HPDE6-E6E7 (cell line): ENCODE measurements around the gene TCTN3.
"Not testable (repeated sequence)": the region's sequence is repeated elsewhere in the genome, so short reads cannot be mapped to it uniquely, and the experiment has no call there.

Experiments
- DNase-seq: peaks from one replicate; pipeline ENCODE4 v3.0.0; 2011; ENCODE audit warnings: missing footprints; ENCODE audit errors: extremely low spot score

The TCTN3 gene, protein sequence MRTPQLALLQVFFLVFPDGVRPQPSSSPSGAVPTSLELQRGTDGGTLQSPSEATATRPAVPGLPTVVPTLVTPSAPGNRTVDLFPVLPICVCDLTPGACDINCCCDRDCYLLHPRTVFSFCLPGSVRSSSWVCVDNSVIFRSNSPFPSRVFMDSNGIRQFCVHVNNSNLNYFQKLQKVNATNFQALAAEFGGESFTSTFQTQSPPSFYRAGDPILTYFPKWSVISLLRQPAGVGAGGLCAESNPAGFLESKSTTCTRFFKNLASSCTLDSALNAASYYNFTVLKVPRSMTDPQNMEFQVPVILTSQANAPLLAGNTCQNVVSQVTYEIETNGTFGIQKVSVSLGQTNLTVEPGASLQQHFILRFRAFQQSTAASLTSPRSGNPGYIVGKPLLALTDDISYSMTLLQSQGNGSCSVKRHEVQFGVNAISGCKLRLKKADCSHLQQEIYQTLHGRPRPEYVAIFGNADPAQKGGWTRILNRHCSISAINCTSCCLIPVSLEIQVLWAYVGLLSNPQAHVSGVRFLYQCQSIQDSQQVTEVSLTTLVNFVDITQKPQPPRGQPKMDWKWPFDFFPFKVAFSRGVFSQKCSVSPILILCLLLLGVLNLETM

DNA sequence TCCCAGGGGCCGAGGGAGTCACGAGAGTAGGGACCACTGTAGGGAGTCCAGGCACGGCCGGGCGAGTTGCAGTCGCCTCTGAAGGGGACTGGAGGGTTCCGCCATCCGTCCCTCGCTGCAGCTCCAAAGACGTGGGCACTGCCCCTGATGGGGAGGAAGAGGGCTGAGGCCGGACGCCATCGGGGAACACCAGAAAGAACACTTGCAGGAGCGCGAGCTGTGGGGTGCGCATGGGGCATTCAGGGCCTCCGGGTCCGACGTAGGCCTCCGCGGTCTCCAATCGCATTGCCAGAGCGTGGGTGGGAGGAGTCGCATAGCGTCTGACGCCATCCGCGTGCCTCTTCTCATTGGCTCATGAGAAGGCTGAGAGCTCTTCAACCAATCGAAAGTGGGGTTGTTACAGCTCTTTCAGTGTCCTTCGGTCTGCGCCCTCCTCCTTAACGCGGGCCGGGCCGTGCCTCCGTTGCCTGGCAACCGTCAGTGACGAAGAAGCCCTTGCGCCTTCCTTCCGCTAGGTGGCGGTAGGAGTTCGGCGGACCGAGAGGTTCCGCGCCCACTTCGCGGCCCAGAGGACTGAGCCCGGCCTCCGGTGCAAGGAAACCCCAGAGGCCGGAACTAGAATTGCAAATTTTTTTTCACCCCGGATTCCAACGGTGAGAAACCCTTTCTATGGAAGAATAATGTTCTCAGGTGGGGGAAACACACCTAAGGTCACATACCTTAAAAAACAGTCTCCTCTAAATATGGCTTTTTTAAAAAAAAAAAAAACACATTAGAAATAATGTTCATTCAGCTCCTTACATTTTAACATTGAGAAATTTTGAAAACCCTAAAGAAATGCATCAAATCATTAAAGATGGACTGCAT lies at the start of gene TCTN3:
Gene TCTN3, minus strand, starts transcription at position 260 of the 867 bp plus-strand sequence. Its CDS starts 28 bp downstream, at position 232.
- peak; percentile 100 for DNase-seq

DNA sequence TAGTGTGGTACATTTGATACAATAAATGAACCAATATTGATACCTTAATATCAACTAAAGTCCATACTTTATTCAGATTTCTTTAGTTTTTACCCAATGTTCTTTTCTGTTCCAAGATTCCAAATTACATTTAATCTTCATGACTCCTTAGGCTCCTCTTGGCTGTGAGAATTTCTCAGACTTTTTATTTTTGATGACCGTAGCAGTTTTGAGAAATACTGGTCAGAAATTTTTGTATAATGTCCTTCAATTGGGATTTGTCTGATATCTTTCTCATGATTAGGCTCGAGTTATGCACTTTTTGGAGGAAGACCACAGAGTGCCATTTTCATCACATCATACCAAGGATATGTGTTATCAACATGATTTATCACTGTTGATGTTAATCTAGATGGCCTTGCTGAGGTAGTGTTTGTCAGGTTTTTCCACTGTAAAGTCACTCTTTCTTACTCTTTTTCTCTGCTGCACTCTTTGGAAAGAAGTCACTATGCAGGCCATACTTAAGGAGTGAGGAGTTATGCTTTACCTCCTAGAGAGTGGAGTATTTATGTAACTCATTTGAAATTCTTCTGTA lies 49.3 kb upstream of the TCTN3 start:
- DNase-seq, result no peak

DNA sequence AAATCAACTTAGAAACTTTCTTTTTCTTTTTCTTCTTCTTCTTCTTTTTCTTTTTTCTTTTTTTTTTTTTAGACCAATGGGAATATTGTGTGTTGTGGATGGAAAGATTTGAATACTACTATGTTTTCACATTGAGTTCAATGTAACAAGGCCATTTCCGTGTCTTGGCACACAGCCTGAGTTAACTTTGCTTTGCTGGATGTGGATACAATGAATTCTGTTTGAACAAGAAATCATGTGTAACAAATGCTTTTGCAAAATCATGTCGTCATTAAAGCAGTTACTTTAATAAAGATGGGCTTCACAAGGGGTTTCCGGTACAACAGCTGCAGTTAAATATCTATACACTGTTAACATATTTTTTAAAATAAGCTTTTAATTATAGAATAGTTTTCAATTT lies 48.8 kb upstream of the TCTN3 start:
- no peak for DNase-seq

DNA sequence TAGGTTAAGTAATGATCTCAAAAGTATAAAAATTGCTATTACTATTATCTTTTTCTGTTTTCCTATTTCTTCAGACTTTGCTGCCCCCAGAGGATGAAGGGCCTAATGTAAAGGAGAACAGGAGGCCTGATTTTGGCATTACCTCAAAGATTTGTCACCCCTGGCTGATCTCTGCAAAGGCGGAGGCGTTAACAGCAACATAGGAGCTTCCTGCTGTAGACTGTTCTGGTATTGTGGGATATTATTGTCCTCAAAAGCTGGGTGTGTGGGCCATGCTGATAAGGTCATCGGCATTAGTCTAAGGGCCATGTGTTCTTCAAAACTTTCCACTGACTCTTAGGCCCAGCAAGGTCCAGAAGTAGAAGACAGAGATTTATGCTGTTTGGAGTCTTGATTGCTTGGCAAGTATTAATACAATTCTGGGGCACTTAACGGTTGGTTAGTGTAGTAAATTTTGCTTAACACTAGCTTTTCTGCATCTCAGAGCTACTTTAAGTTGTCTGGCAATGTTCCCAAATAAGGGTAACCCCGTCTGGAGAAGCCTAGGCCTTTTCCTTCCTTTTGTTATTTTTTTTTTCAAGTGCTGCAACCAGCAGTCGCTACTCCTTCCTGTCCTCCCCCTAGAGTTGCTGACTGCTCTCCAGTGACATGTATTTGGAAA lies 48.2 kb upstream of the TCTN3 start:
- DNase-seq, result no peak

DNA sequence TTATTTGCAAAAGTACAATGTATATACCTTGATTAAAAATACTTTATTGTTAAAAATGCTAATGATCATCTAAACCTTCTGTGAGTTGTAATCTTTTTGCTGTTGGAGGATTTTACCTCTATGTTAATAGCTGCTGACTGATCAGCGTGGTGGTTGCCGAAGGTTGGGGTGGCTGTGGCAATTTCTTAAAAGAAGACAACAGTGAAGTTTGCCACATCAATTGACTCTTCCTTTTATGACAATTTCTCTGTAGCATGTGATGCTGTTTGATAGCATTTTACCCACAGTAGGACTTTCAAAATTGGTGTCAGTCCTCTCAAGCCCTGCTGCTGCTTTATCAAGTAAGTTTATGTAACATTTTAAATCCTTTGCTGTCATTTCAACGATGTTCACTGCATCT lies 45.3 kb upstream of the TCTN3 start:
- DNase-seq, result no peak

DNA sequence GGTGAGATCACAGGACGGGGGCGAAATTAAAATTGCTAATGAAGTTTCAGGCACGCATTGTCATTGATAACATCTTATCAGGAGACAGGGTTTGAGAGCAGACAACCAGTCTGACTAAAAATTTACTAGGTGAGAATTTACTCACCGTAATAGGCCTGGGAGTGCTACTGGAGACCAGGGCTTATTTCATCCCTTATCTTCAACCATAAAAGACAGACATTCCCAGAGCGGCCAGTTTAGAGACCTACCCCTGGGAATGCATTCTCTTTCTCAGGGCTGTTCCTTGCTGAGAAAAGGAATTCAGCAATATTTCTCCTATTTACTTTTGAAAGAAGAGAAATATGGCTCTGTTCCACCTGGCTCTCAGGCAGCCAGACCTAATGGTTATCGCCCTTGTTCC lies 39.2 kb upstream of the TCTN3 start:
- not testable (repeated sequence) for DNase-seq

DNA sequence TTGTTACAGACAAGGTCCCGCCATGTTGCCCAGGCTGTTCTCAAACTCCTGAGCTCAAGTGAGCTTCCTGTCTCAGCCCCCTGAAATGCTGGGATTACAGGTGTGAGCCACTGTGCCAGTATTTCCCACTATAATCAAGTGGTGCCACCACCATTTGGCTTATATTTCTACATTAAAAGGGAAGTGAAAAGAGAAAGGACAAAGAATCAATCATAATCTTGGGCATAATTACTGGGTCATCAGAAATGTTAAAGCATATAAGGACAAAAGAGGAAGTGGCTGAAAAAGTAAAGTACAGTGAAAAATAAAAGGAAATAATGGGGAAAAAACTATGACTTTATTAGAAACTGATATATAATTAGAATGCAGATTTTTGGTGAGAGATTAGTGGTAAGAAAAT lies 36.5 kb upstream of the TCTN3 start:
- DNase-seq, result no peak

DNA sequence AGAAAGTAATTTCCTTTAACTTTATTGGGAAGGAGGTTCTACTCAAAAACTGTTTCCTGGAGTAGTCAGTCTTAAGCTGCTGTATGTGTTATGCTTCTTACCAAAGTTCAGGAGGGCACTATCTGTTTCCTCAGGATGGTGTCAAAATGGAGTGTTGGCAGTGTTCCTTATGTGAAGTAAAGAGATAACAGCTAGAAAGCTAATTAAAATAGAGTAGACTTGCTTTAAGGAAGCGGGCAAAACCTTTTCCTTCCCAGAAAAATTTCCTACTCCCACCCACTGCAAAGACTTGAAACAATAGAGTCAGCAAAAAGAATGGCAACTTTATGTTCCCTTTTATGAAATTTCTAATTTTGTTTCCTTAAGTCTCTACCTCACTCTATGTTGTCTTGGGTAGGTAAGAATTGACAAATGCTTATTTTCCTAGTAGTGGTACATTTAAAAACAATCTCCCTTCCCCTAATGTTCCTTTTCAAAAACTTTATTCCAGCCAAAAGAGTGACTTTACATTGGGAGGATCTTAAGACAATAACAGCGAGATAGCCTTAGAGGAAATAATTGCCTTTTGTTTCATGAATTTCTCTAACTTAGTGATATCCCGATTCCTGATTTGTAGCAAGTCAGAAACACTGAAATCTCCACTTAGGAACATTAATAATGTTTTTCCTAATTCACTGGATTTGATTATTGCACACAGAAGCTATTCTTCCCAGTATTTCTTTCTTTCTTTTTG lies 35.8 kb upstream of the TCTN3 start:
- no peak for DNase-seq

DNA sequence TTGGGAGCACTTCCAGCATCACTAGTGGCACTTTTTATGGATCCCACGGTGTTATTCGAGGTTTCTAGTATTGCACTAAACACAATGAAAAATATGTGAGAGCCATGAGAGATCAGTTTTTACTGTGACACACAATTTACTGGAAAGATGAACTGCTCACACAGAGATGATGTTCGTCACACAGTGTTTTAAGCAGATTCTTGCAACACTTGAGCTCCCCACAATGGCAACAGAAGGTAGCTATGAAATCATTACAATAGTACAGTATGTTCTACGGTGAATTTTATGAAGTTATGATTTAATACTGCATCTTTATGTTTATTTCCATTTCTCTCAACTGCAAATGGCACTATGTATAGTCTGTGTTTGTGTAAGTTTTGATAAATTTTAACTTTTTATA lies 34.8 kb upstream of the TCTN3 start:
- DNase-seq, result no peak

DNA sequence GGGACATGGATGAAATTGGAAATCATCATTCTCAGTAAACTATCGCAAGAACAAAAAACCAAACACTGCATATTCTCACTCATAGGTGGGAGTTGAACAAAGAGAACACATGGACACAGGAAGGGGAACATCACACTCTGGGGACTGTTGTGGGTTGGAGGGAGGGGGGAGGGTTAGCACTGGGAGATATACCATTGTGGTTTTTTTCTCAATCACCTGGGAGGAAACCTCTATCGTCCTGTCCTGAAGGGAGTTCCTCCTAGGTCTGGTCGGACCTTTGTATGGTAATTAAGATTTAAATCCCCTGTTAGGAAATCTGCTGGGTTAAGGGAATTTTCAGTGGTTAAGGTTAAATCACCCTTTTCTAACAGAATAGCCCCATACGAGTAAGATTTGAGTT lies 28.8 kb upstream of the TCTN3 start:
- not testable (repeated sequence) for DNase-seq

DNA sequence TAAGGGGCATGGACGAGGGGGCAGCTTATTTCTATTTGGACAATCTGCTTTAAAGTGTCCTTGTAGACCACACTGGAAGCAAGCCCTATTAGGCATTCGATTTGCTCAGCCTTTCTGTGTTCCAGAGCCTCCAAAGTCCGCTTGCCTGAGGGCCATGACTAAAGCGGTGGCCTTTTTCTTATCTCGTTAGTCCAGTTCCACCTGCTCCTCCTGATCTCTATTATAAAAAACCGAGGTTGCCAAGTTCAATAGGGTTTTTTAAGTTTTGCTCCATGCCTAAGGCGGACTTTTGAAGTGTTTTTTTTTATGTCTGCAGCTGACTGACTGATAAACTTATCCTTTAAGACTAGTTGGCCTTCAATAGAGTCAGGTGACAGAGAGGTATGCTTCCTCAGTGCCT lies 27.0 kb upstream of the TCTN3 start:
- DNase-seq, result not testable (repeated sequence)

DNA sequence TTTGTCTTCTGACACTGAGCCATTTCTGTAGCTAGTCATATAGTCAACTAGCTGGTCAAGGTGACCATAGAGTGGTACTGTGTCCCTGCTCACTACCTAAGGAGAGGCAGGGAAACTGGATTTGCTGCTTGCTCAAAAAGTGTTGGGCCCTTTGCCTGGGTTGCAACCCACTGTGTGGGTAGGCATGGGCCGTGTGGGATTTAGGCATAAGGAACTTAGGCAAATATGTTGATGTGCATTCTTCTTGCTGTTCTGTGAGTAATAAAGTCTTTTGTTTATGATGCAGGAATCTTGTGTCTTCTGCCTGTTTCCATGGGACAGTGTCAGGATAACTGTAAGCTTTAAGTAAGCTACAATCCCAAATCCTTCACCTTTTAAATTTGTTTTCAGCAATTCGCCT lies 23.1 kb upstream of the TCTN3 start:
- DNase-seq, result no peak

DNA sequence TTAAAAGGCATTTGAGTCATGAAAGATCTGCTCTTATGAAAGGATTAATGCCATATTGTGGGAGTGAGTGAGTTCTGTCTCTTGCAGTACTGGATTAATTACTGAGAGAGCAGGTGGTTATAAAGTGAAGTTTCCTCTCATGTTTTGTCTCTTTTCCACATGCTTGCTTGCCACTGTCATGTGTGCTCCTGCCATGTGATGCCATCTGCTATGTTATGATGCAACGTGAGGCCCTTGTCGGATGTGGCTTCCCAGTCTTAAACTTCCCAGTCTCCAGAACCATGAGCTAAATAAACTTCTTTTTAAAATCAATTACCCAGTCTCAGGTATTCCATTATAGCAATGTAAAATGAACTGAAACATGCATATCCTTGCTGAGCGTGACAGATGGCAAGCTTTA lies 22.7 kb upstream of the TCTN3 start:
- DNase-seq, result no peak

DNA sequence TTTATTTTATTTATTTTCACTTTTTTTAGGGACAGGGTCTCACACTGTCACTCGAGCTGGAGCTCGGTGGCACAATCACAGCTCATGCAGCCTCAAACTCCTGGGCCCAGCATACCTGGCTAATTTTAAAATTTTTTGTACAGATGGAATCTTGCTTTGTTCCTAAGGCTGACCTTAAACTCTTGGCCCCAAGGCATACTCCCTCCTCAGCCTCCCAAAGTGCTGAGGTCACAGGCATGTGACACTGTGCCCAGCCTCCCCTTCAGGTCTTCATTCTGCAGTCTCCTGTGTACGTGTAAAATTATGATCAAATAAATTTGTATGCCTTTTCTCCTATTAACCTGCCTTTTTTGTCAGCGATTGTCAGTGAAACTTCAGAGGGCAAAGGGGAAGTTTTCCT lies 17.8 kb upstream of the TCTN3 start:
- no peak for DNase-seq

DNA sequence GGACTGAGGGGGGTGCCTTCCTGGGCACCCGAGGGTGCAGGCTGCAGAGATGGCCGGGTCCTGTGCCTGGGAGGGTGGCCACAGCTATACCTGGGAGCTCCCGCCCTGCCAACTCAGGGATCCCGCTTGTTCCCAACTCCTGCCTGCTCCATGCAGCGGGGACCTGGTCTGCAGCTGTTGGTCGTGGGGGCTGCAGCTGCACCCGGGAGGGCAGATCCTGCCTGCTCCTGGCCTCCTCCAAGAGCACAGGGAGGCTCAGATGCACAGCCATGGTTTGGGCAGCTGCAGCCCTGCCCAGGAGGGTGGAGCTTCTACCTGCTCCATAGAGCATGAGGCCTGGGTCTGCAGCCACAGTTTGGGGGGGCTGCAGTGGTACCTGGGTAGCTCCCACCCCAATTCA lies 13.3 kb upstream of the TCTN3 start:
- DNase-seq, result no peak

DNA sequence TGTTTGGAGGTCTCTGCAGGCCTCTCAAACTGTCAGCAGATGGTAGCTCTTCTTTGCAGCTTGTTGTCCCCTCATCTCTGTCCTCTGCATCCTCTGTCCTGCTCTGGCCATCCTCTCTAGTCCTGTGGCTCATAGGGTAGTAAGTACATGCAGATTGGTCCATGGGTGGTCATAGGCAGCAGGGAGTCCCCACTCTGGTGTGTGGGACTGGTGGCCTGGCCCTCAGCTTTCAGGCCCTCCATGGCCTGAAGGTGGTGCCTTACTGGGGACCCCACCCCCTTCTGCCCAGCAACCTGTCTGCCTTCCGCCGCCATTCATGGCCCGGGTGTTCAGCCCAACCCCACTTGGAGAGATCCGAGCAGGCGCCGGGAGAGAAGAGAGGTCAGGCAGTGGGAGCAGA lies 12.8 kb upstream of the TCTN3 start:
- DNase-seq, result no peak

DNA sequence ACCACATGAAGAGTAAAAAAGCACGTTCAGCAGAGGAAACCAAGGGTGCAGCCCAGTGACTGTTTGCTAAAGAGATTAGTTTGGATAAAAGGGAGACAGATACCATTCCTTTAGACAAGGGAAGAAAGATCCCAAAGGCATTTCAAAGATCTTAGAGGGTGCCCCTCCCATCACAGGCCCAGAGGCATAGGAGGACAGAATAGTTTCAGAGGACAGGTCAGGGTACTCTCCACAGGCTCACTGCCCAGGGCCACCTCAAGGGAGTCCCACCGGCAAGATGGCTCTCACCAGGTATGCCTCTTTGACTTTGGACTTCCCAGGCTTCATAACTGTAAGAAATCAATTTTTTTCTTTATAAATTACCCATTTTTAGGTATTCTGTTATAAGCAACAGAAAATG lies 4.7 kb upstream of the TCTN3 start:
- no peak for DNase-seq

DNA sequence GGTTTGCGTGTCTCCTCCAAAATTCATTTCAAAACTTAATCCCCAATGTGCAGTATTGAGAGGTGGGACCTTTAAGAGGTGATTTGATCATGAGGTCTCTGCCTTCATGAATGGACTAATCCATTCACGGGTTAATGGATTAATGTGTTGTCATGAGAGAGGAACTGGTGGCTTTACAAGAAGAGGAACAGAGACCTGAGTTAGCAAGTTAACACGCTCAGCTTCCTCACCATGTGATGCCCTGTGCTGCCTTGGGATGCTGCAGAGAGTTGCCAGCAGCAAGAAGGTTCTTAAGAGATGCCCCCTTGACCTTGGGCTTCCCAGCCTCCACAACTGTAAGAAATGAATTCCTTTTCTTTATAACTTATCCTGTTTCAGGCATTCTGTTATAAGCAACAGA lies 3.7 kb upstream of the TCTN3 start:
- DNase-seq, result no peak

DNA sequence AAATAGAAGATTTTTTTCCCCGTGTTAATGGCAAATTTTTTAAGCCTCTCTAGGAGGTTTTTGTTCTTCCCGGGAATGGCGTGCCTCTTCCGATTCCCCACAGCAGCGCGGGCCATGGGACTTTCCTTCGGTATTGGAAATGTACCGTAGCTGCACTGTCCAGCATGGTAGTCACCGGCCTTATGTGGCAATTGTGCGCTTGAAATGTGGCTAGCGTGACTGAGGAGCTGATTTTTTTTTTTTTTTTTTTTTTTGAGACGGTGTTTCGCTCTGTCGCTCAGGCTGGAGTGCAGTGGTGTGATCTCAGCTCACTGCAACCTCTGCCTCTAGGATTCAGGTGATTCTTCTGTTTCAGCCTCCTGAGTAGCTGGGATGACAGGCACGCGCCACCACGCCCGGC lies 938 bp upstream of the TCTN3 start:
- DNase-seq, result no peak

DNA sequence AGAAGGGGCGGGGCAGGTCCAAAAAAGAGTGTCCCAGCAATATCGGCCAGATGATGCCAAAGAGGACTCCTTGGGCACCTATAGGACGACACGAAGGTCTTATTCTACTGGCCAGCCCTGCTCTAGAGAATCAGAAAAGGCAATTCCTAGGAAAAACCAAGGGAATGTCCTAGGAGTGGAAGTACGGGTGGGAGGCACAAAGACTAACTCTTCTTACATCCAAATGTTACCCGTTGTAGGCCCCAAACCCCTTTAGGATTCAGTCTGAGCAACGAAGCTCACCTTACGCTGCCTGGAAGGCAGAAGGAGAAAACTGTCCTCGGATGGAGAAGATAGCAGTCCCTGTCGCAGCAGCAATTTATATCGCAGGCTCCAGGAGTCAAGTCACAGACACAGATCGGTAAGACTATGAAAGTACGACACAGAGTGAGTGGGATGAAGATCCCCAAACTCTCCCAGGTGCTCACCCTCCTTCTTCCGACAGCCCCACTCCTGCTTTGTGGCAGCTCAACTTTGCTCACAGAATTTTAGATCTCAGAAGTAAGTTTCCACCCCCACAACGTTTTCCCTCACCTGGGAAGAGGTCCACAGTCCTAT lies 558 bp downstream of the TCTN3 start:
- peak; percentile 1 for DNase-seq

DNA sequence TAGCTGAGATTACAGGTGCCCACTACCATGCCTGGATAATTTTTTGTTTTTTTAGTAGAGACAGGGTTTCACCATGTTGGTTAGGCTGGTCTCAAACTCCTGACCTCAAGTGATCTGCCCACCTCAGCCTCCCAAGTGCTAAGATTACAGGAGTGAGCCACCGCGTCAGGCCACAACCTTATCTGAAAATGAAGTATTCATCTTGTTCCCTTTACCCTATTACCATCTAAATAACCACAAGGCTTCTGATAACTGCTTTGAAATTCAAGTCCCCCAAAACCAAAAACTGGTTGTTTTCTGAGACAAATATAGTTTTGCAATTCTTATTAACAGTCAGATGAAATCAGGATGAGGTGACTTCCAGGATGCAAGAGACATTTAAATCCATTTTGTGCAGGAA lies 2.4 kb downstream of the TCTN3 start:
- DNase-seq, result no peak
